H1 (cell line): ENCODE data around the gene CCDC137. TPM values are rescaled to one million over a fixed set of nuclear protein-coding genes. Genes with fewer than 3 reads are reported as not detected.

Experiments
- CEBPB ChIP-seq: IDR thresholded peaks from 2 replicates; pipeline ENCODE4 v1.6.1; 2012; ENCODE audit warnings: low read depth, low read length
- CTBP2 ChIP-seq: IDR thresholded peaks from 2 replicates; pipeline ENCODE4 v1.7.0; 2011; ENCODE audit warnings: borderline replicate concordance, mild to moderate bottlenecking, moderate library complexity, mixed read lengths, low read length; ENCODE audit not compliant: insufficient read depth, insufficient read length
- KDM4A ChIP-seq: IDR thresholded peaks from one replicate; pipeline ENCODE4 v1.7.1; 2012; ENCODE audit warnings: low read depth, mild to moderate bottlenecking, moderate library complexity, low read length, inconsistent platforms; ENCODE audit not compliant: severe bottlenecking
- POLR2A ChIP-seq, 2 experiments: IDR thresholded peaks; 1 replicate in 1 of 2; 2 replicates in 1 of 2; pipeline ENCODE4 v1.6.1; 2011; ENCODE audit warnings: low read depth in 2 of 2, low read length in 2 of 2, mild to moderate bottlenecking in 2 of 2; ENCODE audit errors: control extremely low read depth in 1 of 2
- RBBP5 ChIP-seq: IDR thresholded peaks from 2 replicates; pipeline ENCODE4 v1.7.1; 2012; ENCODE audit warnings: low read depth, mild to moderate bottlenecking, inconsistent platforms, low read length, moderate library complexity, borderline replicate concordance
- RFX5 ChIP-seq: IDR thresholded peaks from 2 replicates; pipeline ENCODE4 v1.6.1; 2011; ENCODE audit warnings: low read depth, low read length, improper control_type of control experiment, borderline replicate concordance
- SP1 ChIP-seq: IDR thresholded peaks from 2 replicates; pipeline ENCODE4 v1.6.1; 2011; ENCODE audit warnings: low read depth, low read length
- SRF ChIP-seq: IDR thresholded peaks from 2 replicates; pipeline ENCODE4 v1.6.1; 2011; ENCODE audit warnings: mild to moderate bottlenecking, low read depth, low read length, moderate library complexity
- polyA plus RNA-seq, 7 experiments: library from polyadenylated mRNA; depleted of rRNA in 3 of 7; stranded (reverse) in 5 of 7; unstranded in 2 of 7; fragments of >200 nt in 5 of 7; fragments of 200-250 nt in 2 of 7; gene quantifications; 1 replicate in 5 of 7; 2 replicates in 1 of 7; 4 replicates in 1 of 7; pipeline versions ENCODE4 v1.2.1 to v1.2.3, GENCODE V29; 2011 to 2013; ENCODE audit warnings: missing spikeins in 2 of 7, mixed read lengths in 2 of 7
- total RNA-seq: library from RNA; stranded (reverse); fragmentation: NEBNext Ultra II Directional; extraction: Animal tissue kit (Norgen Biotek cat#: 25700); gene quantifications from 2 replicates; pipeline ENCODE4 v1.2.1, GENCODE V29; 2021
- TF ChIP-seq, protein P1 (sequence below): IDR thresholded peaks from 2 replicates; pipeline ENCODE4 v1.6.1; 2011; ENCODE audit warnings: low read depth, mild to moderate bottlenecking, low read length; ENCODE audit not compliant: insufficient read depth

The CCDC137 gene
- total and polyA plus RNA-seq, 2 of the 8 experiments (the other 6 are each of a cell fraction or from before 2014, with no cell fraction given), result 17.6 to 38.6 TPM

DNA sequence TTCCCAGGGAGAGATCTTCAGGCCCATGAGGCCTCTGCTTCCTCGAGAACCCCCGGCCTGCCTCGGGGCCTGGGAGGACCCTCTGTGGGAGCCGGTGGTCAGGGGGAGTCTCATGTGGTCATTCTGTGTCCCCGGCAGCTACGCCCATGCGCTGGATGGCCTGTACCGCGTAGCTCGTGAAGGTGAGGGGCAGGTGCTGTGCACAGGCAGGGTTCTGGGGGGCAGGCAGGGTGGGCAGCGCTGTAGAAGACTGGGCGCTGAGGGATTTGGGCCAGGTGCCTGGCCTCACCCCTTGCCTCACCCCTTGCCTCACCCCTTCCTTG, 50.1 kb downstream of the CCDC137 start (continued):
- no peak for TF ChIP-seq KDM4A
- TF ChIP-seq POLR2A (IDR thresholded peaks at IDR 0.05; ENCODE audit: control extremely low read depth in 1 of 2, low read depth in 2 of 2, low read length in 2 of 2), result no peak
- no peak for TF ChIP-seq CEBPB
- no peak for TF ChIP-seq SRF
- TF ChIP-seq SP1, result no peak
- no peak for TF ChIP-seq RBBP5
- TF ChIP-seq RFX5, result no peak
- TF ChIP-seq, protein P1, sequence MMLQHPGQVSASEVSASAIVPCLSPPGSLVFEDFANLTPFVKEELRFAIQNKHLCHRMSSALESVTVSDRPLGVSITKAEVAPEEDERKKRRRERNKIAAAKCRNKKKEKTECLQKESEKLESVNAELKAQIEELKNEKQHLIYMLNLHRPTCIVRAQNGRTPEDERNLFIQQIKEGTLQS, result no peak
- TF ChIP-seq CTBP2, result no peak
